Neural cell (in vitro differentiated cells): ENCODE results near the gene ROBO1. TPM values are rescaled to one million over a fixed set of nuclear protein-coding genes. Genes with fewer than 3 reads are reported as not detected.

Experiments
- H2AFZ ChIP-seq: fragments of 200-600, 300-800 bp; sonication (generic), shearing (Covaris generic); 2 replicates; pipeline ENCODE4 v1.6.0; 2014; ENCODE audit warnings: low read depth, mild to moderate bottlenecking, antibody characterized with exemption, low read length, moderate library complexity
- H3F3A ChIP-seq: fragments of 200-600 bp; shearing (Covaris generic); 2 replicates; pipeline ENCODE4 v1.6.1; 2016; ENCODE audit warnings: mild to moderate bottlenecking, moderate library complexity, mixed read lengths, antibody characterized with exemption, low read length; ENCODE audit not compliant: insufficient read depth, poor library complexity, severe bottlenecking
- H3K27ac ChIP-seq: fragments of 200-600, 300-800 bp; sonication (generic), shearing (Covaris generic); 2 replicates; pipeline ENCODE4 v1.5.1; 2014; ENCODE audit warnings: mild to moderate bottlenecking, low read length, moderate library complexity
- H3K27me3 ChIP-seq: fragments of 300-800, 200-600 bp; sonication (generic), shearing (Covaris generic); 2 replicates; pipeline ENCODE4 v1.6.0; 2014; ENCODE audit warnings: mild to moderate bottlenecking, low read depth, low read length, moderate library complexity; ENCODE audit not compliant: insufficient read depth
- H3K36me3 ChIP-seq: fragments of 300-800, 200-600 bp; sonication (generic), shearing (Covaris generic); 2 replicates; pipeline ENCODE4 v1.5.1; 2014; ENCODE audit warnings: mild to moderate bottlenecking, antibody characterized with exemption, low read length, moderate library complexity; ENCODE audit not compliant: insufficient read depth
- H3K4me2 ChIP-seq: fragments of 300-800, 200-600 bp; sonication (generic), shearing (Covaris generic); 2 replicates; pipeline ENCODE4 v1.6.0; 2014; ENCODE audit warnings: mild to moderate bottlenecking, low read length
- H3K4me3 ChIP-seq: fragments of 300-800, 200-600 bp; sonication (generic), shearing (Covaris generic); 2 replicates; pipeline ENCODE4 v1.5.1; 2014; ENCODE audit warnings: mild to moderate bottlenecking, low read length, moderate library complexity
- H3K79me2 ChIP-seq: fragments of 200-600 bp; shearing (Covaris generic); replicated peaks from 2 replicates; pipeline ENCODE4 v1.6.0; 2014; ENCODE audit warnings: mild to moderate bottlenecking, low read length, moderate library complexity; ENCODE audit not compliant: insufficient read depth
- H3K9ac ChIP-seq: fragments of 300-800, 200-600 bp; sonication (generic), shearing (Covaris generic); 2 replicates; pipeline ENCODE4 v1.6.1; 2016; ENCODE audit warnings: mild to moderate bottlenecking, low read length, mixed read lengths
- H3K9me2 ChIP-seq: fragments of 200-600 bp; shearing (Covaris generic); 2 replicates; pipeline ENCODE4 v1.6.1; 2016; ENCODE audit warnings: mild to moderate bottlenecking, low read length, mixed read lengths; ENCODE audit not compliant: insufficient read depth
- H3K9me3 ChIP-seq: fragments of 200-600, 300-800 bp; sonication (generic), shearing (Covaris generic); 2 replicates; pipeline ENCODE4 v1.6.1; 2016; ENCODE audit warnings: mild to moderate bottlenecking, mixed run types, low read length, moderate library complexity, mixed read lengths
- H4K20me1 ChIP-seq: fragments of 200-600 bp; shearing (Covaris generic); 2 replicates; pipeline ENCODE4 v1.6.1; 2016; ENCODE audit warnings: mild to moderate bottlenecking, mixed run types; ENCODE audit not compliant: insufficient read depth
- CTCF ChIP-seq: fragments of 450-650 bp; IDR thresholded peaks from 2 replicates; pipeline ENCODE4 v1.5.1; 2014; ENCODE audit warnings: antibody characterized with exemption, mild to moderate bottlenecking, moderate library complexity; ENCODE audit not compliant: poor library complexity, severe bottlenecking
- EP300 ChIP-seq: fragments of 450-650 bp; conservative IDR thresholded peaks from 2 replicates; pipeline ENCODE4 v1.6.1; 2014; ENCODE audit warnings: antibody characterized with exemption, mild to moderate bottlenecking, moderate library complexity; ENCODE audit not compliant: poor library complexity, severe bottlenecking
- EZH2 ChIP-seq: fragments of 200-600, 300-800 bp; shearing (Covaris generic), sonication (generic); IDR thresholded peaks from 2 replicates; pipeline ENCODE4 v1.6.1; 2014; ENCODE audit warnings: antibody characterized with exemption, low read length, borderline replicate concordance, mild to moderate bottlenecking; ENCODE audit not compliant: insufficient read depth, poor library complexity, severe bottlenecking
- MXI1 ChIP-seq: fragments of 450-650 bp; conservative IDR thresholded peaks from 2 replicates; pipeline ENCODE4 v1.6.1; 2014; ENCODE audit warnings: antibody characterized with exemption, mild to moderate bottlenecking; ENCODE audit not compliant: poor library complexity, severe bottlenecking
- POLR2AphosphoS5 ChIP-seq: IDR thresholded peaks from 2 replicates; pipeline ENCODE4 v1.6.1; 2012
- RAD21 ChIP-seq: fragments of 450-650 bp; conservative IDR thresholded peaks from 2 replicates; pipeline ENCODE4 v1.6.1; 2014; ENCODE audit warnings: antibody characterized with exemption, mild to moderate bottlenecking, moderate library complexity
- REST ChIP-seq: IDR thresholded peaks from 2 replicates; pipeline ENCODE4 v1.6.1; 2012; ENCODE audit warnings: borderline replicate concordance
- SMC3 ChIP-seq: fragments of 450-650 bp; conservative IDR thresholded peaks from 2 replicates; pipeline ENCODE4 v1.6.1; 2014; ENCODE audit warnings: antibody characterized with exemption, mild to moderate bottlenecking, moderate library complexity; ENCODE audit not compliant: poor library complexity
- TAF1 ChIP-seq: IDR thresholded peaks from 2 replicates; pipeline ENCODE4 v1.6.1; 2012; ENCODE audit warnings: low read depth
- polyA plus RNA-seq: library from polyadenylated mRNA; depleted of rRNA; stranded (reverse); fragments of >200 nt; gene quantifications from 2 replicates; pipeline ENCODE4 v1.2.3, GENCODE V29; 2014

ROBO1 gene
- polyA plus RNA-seq, 1 donor from 2014 or later: 183 TPM

GRCh38 chr3:79250746-79251145 lies 517.1 kb downstream of the ROBO1 start:
- no peaks in the 10 kb centered on the region for H4K20me1 ChIP-seq
- no peaks in the 10 kb centered on the region for H3K9me2 ChIP-seq
- no peaks in the 10 kb centered on the region for H3F3A ChIP-seq
- H3K9me3 ChIP-seq: no peaks in the 10 kb centered on the region
- no peaks in the 10 kb centered on the region for H3K36me3 ChIP-seq
- no peak overlapping the region for H2AFZ ChIP-seq
- no peak overlapping the region for H3K27ac ChIP-seq
- no peak overlapping the region for H3K4me3 ChIP-seq
- H3K27me3 ChIP-seq: no peaks in the 10 kb centered on the region
- no peaks in the 10 kb centered on the region for H3K79me2 ChIP-seq
- H3K9ac ChIP-seq: no peak overlapping the region
- H3K4me2 ChIP-seq: no peak overlapping the region
- TF ChIP-seq TAF1 (no peak), EP300 (no peak), REST (no peak), MXI1 (no peak), POLR2AphosphoS5 (no peak)

- Histone ChIP-seq H3K9me3 (no peaks in the 10 kb centered on the region), H3K9ac (no peak overlapping the region), H3K27me3 (no peaks in the 10 kb centered on the region), H3K79me2 (no peaks in the 10 kb centered on the region), H4K20me1 (no peaks in the 10 kb centered on the region), H3K4me2 (no peak overlapping the region), H3K36me3 (no peaks in the 10 kb centered on the region), H2AFZ (no peak overlapping the region), H3K27ac (no peak overlapping the region), H3K4me3 (no peak overlapping the region), H3F3A (no peaks in the 10 kb centered on the region), H3K9me2 (no peaks in the 10 kb centered on the region)
- TF ChIP-seq POLR2AphosphoS5: no peak
- no peak for TF ChIP-seq TAF1
- TF ChIP-seq CTCF: no peak
- no peak for TF ChIP-seq RAD21
- no peak for TF ChIP-seq SMC3
- no peak for TF ChIP-seq MXI1
- TF ChIP-seq EP300: no peak
- no peak for TF ChIP-seq EZH2
- no peak for TF ChIP-seq REST
Observed at GRCh38 chr3:79249701-79250100, 518.1 kb downstream of the ROBO1 start.
